NCI-H2171 (cell line): Measurements from ENCODE around the gene STK11.
A peak's percentile ranks its signal among the peaks of the same experiment; 100 is the strongest.

Experiments used
- DNase-seq: peaks from one replicate; lab custom pipeline; 2025; lab: John Stamatoyannopoulos, UW

Gene STK11

GRCh38 chr19:1226522-1227303 lies 21.1 kb downstream of the STK11 start:
- no peak for DNase-seq

GRCh38 chr19:1227304-1228054 lies 21.9 kb downstream of the STK11 start:
- no peak for DNase-seq

- no peak for DNase-seq
Measured at GRCh38 chr19:1228161-1228957, 22.8 kb downstream of the STK11 start.

DNA sequence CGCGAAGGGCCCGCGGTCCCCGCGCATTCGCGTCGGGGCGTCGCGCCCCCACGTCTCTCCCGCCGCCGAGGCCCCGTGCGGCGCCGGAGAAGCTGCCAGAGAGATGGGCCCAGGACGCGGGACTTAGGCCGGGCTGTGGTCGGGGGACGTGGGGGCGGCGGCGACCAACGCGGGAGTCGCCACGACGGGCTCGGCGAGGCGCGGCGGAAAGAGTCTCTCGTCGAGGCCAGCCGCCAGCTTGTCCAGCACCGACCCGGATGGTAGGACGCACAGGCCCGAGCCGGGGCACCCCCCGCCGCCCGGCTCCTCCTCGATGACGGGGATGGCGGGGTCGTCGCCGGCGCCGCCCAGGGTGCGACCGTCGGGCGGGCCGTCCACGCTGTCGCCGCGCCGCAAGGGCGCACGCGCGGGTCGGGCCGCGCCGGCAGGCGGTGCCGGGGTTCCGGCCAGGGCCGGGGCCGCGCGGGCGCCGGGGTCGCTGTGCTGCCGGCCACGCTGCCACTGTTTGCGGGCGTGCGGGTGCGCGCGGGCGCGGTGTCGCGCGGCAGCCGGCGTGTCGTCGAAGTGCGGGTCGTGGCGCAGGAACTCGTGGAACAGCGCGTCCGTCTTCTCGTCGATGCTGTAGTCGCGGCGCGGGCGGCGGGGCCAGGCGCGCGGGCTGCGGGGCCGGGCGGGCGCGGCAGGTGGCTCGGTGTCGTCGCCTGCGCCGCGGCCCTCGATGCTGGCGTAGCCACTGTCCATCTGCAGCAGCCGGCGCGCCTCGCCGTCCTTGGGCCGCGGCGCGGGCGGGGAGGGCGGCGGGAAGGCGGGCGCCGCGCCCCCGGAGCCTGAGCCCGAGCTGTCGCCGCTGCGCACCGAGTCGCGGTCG lies 23.7 kb downstream of the STK11 start:
- DNase-seq, result no peak

- no peak for DNase-seq
Measured at GRCh38 chr19:1229924-1230782, 24.6 kb downstream of the STK11 start.

DNA sequence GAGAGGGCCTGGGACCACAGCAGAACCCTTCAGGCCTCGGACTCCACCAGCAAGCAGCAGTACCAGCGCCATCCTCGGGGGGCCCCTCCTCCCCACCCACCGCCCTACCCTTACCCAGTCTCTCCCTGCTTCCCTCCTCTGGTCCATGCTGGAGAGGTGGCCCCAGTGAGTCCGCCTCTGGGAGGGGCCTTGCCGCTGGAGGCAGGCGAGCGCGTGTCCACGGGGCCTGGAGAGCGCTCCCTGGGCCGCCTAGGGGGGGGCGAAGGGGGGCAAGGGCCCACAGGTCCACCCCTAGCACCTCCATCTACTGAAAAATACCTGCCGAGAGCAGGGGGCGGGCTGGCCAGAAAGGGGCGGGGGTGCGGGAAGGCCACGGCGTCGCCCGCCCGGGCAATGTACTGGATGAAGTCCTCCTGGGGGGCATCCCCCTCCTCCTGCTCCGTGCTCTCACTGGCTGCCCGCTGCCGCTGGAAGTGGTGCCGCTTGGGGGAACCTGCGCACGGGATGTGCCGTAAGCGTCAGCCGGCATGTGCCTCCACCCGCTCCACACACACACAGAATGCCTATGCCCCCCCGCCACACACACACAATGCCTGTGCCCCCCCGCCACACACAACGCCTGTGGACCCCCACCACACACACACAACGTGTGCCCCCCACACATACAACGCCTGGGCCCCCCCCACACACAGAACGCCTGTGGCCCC lies 25.4 kb downstream of the STK11 start:
- DNase-seq, result no peak

DNA sequence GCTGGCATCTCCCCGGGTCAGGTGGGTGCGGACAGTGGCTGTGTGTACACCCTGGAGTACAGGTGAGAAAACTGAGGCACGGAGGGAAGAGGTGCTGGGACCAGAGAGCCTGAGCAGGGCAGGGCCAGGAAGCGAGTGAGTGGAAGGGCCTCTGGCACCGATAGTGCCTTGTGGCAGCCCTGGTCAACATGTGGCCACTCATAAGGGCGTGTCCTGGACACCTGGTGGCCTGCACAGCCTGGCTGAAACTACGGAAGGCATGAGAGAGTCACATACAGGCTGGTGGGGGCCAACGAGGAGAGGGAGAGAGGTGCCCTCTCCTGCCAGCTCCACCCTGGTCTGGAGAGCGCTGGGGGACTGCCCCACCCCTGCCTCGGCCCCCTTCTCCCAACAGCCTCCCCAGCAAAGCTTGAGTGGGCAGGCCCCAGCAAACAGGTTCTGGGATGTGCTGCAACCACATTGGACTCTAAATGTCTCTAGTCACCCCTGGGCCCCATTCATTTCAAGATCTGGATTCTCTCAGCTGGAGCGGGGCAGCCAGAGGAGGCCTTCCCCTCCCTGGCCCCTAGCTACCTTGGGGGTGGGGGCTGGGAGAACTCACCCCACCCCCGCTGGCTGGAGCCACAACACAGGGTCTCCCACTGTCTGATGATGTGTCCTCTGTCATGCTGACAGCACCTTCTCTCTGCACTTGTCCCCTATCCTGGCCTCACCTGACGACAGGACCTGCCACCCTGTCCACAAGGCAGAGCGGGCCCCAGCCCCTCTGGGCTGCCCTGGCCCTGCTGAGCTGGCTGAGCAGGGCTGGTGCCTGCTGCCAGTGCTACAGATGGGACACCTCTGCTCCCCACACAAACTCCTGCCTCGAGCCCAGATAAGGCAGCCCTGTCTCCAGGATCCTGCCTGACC lies 26.4 kb downstream of the STK11 start:
- no peak for DNase-seq

GRCh38 chr19:1232652-1233072 lies 27.1 kb downstream of the STK11 start:
- no peak for DNase-seq

- DNase-seq, result no peak
Measured at GRCh38 chr19:1233115-1233667, 27.6 kb downstream of the STK11 start.

DNA sequence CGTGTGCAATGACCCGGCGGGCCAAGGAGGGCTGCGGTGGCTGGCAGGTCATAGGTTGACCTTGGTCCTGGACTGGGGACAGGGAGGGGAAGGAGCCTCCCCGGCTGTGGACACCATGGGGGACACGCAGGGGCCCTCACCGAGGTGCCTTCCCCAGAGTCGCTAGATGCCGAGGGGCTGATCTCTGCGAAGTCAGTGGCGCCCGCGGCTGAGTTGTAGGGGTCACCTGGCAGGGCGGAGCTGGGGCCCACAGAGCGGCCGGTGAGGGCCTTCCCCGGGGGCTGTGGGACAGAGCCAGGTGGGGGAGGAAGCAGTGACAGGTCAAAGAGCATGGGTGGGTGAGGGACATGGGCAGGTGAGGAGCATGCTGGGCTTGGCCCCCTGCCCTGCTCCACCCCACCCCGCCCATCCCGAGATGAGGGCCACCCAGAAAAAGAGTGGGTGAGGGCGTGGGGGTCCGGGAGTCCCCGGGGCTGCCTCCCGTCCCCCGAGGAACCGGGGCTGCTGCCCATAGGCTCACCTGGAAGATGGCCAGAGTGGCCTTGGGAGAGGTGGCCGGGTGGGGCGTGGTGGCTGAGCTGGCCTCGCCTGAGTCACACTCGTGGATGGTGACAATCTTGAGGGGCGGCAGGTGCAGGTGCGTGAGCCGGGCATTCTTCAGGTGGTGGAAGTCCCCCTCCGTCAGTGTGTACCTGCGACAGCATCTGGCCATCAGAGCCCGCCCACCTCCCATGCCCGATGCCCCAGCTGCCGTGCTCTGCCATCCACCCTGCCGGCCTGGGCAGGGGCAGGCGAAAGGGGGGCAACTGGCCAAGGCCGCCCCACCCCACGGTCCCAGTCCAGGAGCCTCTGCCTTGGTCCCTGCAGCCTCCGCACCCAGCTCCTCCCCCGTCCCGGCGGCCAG lies 28.7 kb downstream of the STK11 start:
- DNase-seq, result no peak

DNA sequence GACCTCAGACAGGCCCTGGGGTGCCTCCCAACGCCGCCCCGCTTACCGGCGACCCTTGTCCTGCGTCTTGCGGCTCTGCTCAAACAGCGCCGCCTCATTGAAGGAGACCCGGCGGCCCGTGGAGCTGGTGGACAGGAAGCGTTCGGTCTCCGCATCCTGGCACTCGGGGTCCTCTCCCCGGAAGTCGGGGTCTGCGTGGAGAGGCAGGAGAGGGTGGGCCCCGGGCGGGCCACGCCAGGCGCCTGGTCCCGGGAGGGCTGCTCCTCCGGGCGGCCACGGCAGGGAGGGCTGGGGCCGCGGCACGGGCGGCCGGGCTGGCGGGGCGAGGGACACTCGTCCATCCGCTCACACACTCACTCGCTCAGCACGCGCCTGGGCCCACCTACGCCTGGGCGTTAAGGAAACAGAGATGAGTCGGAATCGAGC lies 29.4 kb downstream of the STK11 start:
- no peak for DNase-seq

DNA sequence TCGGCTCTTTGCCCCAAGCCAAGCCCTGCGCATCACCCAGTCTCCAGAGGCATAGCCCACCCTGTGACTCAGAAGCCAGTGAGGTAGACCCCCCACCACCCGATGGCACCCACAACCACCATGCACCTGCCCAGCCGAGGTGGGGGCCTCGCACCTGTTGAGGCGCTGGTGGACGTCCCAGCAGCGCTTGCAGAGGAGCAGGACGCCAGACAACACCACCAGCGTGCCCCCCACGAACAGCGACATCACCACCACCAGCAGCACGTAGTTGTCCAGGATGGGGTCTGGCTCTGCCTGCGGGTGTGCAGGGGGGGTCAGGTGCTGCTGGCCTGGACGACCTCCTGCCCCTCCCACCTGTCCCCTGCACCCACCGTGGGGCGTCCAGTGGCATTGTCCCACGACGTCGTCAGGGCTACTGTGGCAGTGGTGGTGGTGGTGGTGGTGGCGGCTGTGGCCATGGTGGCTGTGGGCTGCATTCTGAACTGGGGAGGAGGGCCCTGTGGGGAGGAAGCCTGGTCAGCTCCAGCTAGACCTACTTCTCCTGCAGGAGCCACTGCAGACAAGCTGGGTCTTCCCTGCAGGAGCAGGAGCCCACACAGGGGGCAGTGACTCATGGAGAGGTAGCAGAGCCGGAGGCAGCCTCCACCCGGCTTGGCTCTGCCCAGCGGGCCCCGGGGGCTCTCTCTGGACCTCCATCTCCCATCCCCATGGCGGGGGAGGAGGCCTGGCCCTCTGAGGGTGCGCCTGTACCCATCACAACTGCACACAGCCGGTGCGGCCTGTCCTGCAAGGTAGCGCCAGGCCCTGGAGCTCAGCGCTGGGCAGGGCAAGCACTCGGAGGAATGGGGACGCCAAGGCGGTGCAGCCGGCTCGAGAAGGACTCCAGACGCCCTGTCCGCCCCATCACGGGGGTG lies 30.3 kb downstream of the STK11 start:
- DNase-seq, result no peak

- DNase-seq, result peak; percentile 67
Measured at GRCh38 chr19:1236576-1236975, 31.0 kb downstream of the STK11 start.

DNA sequence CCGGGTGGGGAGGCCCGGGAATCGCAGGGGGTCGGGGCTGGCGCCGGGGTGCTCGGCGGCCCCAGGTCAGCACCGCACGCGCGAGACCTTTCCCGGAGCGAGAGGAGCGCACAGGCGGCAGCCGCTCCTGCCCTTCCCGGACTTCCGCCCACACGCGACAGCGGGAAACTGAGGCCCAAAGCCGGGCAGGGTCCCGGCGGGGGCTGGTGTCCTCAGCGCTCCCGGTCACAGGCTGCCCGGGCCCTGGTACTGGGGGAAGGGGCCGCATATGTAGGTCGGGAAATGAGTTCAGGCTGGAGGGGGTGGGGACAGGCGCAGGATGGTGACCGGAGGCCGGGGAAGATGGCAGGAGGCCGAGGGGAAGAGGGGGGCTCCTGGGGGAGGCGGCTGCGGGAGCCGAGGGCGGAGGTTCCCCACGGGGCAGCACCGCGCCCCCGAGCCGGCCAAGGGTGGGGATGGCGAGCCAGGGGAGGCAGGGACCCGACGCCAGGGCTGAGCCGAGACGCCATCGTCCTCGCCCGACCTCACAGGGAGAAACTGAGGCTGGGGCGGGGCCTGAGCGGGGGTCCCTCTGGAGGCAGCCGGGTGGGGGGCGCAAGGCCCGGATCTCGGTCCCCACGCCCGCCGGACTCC lies 31.6 kb downstream of the STK11 start:
- no peak for DNase-seq

DNA sequence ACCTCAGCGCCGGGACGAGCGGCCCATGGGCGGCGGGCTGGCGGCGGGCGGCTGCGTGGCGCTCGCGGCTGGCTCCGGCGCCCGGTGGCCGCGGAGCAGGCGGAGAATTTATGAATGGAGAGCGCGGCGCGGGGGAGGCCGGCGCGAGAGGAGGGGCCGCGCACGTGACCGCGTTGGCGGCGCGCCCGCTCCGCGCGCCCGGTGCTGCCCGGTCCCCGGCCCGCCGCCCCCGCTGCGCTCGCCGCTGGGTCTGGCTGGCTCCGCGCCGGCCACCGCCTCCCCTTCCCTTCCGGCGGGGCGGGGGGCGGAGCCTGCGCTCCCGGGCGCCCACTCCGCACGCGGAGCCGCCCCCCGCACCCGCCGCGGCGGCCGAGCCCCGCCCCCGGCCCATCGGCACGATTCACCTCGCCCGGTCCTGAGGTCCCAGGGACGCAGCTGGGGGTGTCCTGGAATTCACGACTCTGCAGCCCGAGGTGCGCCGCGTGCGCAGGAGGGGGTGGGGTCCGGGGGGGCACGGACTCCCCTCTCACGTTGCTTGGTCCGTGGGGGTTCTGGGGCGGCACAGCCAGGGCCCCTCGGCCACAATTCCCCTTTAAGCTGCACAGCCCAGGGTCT lies 32.3 kb downstream of the STK11 start, which contains the start of gene CBARP:
TSS of gene CBARP (minus strand) at position 252 of the 615 bp plus-strand sequence. CDS start 1,905 bp downstream, outside the sequence.
- DNase-seq, result peak; percentile 28
